NT2/D1 (cell line): Measurements from ENCODE around the gene CHST8.

Source experiments
- DNase-seq: peaks from one replicate; pipeline ENCODE4 v3.0.0-alpha.2; 2011; ENCODE audit warnings: low read depth, low spot score
- H3K27me3 ChIP-seq: 2 replicates; pipeline ENCODE4 v1.6.0; 2011; ENCODE audit warnings: mild to moderate bottlenecking; ENCODE audit not compliant: insufficient read length, insufficient read depth
- H3K36me3 ChIP-seq: 2 replicates; pipeline ENCODE4 v1.6.1; 2011; ENCODE audit warnings: mild to moderate bottlenecking, low read length, mixed read lengths; ENCODE audit not compliant: insufficient read depth, insufficient read length
- H3K4me1 ChIP-seq: 2 replicates; pipeline ENCODE4 v1.5.1; 2011; ENCODE audit not compliant: insufficient read depth, insufficient read length
- H3K4me3 ChIP-seq: 2 replicates; pipeline ENCODE4 v1.5.1; 2011; ENCODE audit warnings: low read depth; ENCODE audit not compliant: insufficient read length
- H3K9ac ChIP-seq: 2 replicates; pipeline ENCODE4 v1.6.0; 2011; ENCODE audit warnings: low read depth; ENCODE audit not compliant: insufficient read length
- H3K9me3 ChIP-seq: 2 replicates; pipeline ENCODE4 v1.5.1; 2011; ENCODE audit warnings: mild to moderate bottlenecking, low read length; ENCODE audit not compliant: insufficient read depth
- SUZ12 ChIP-seq: IDR thresholded peaks from 2 replicates; pipeline ENCODE4 v1.6.1; 2011; ENCODE audit not compliant: insufficient read length, insufficient read depth; ENCODE audit errors: extremely low read depth
- YY1 ChIP-seq: IDR thresholded peaks from 2 replicates; pipeline ENCODE4 v1.6.1; 2011; ENCODE audit not compliant: insufficient read length, insufficient read depth
- ZNF274 ChIP-seq: IDR thresholded peaks from 2 replicates; pipeline ENCODE4 v1.6.1; 2011; ENCODE audit warnings: mild to moderate bottlenecking, low read depth, low read length

Gene CHST8

GRCh38 chr19:33728141-33728540 lies 106.4 kb downstream of the CHST8 start:
- no peaks in the 10 kb centered on the region for H3K36me3 ChIP-seq
- no peak for DNase-seq
- no peak for TF ChIP-seq SUZ12
- no peak for TF ChIP-seq YY1
- no peak for TF ChIP-seq ZNF274
- H3K4me3 ChIP-seq, result no peak overlapping the region
- H3K9me3 ChIP-seq, result peaks cover 13% of the 10 kb centered on the region; the same call in 1 of the 2 replicates
- H3K27me3 ChIP-seq, result no peaks in the 10 kb centered on the region
- peaks cover 7% of the 10 kb centered on the region for H3K4me1 ChIP-seq
- H3K9ac ChIP-seq, result no peak overlapping the region

GRCh38 chr19:33730858-33731607 lies 109.3 kb downstream of the CHST8 start:
- H3K36me3 ChIP-seq, result no peaks in the 10 kb centered on the region
- no peaks in the 10 kb centered on the region for H3K4me1 ChIP-seq
- H3K4me3 ChIP-seq, result no peak overlapping the region
- DNase-seq, result no peak
- H3K9me3 ChIP-seq, result peaks cover 13% of the 10 kb centered on the region; the same call in 1 of the 2 replicates
- no peaks in the 10 kb centered on the region for H3K27me3 ChIP-seq
- H3K9ac ChIP-seq, result no peak overlapping the region
- TF ChIP-seq ZNF274 (no peak), YY1 (no peak), SUZ12 (no peak)

- H3K9me3 ChIP-seq, result peaks cover 13% of the 10 kb centered on the region; the same call in 1 of the 2 replicates
- H3K4me1 ChIP-seq, result no peaks in the 10 kb centered on the region
- H3K27me3 ChIP-seq, result no peaks in the 10 kb centered on the region
- H3K4me3 ChIP-seq, result no peak overlapping the region
- H3K9ac ChIP-seq, result no peak overlapping the region
- H3K36me3 ChIP-seq, result no peaks in the 10 kb centered on the region
- no peak for DNase-seq
- TF ChIP-seq ZNF274 (no peak), SUZ12 (no peak), YY1 (no peak)
Observed at GRCh38 chr19:33731881-33732280, 110.1 kb downstream of the CHST8 start.

- H3K9ac ChIP-seq, result no peak overlapping the region
- H3K27me3 ChIP-seq, result no peaks in the 10 kb centered on the region
- H3K36me3 ChIP-seq, result no peaks in the 10 kb centered on the region
- no peaks in the 10 kb centered on the region for H3K4me1 ChIP-seq
- peaks cover 13% of the 10 kb centered on the region; the same call in 1 of the 2 replicates for H3K9me3 ChIP-seq
- DNase-seq, result no peak
- H3K4me3 ChIP-seq, result no peak overlapping the region
- no peak for TF ChIP-seq YY1
- no peak for TF ChIP-seq SUZ12
- no peak for TF ChIP-seq ZNF274
Observed at GRCh38 chr19:33734913-33735312, 113.2 kb downstream of the CHST8 start.

- H3K27me3 ChIP-seq, result no peaks in the 10 kb centered on the region
- H3K4me1 ChIP-seq, result no peaks in the 10 kb centered on the region
Observed at GRCh38 chr19:33736158-33736557, 114.4 kb downstream of the CHST8 start.

GRCh38 chr19:33736787-33737186 lies 115.0 kb downstream of the CHST8 start:
- H3K4me3 ChIP-seq, result no peak overlapping the region
- H3K27me3 ChIP-seq, result no peaks in the 10 kb centered on the region
- no peaks in the 10 kb centered on the region for H3K4me1 ChIP-seq
- H3K9ac ChIP-seq, result no peak overlapping the region
- H3K36me3 ChIP-seq, result no peaks in the 10 kb centered on the region
- no peak for TF ChIP-seq ZNF274
- no peak for TF ChIP-seq YY1
- TF ChIP-seq SUZ12, result no peak
- no peak for DNase-seq
- peaks cover 11% of the 10 kb centered on the region; the same call in 1 of the 2 replicates for H3K9me3 ChIP-seq

More at GRCh38 chr19:33736158-33736557, 114.4 kb downstream of the CHST8 start:
- Histone ChIP-seq H3K9ac (no peak overlapping the region), H3K9me3 (peaks cover 13% of the 10 kb centered on the region; the same call in 1 of the 2 replicates), H3K4me3 (no peak overlapping the region), H3K36me3 (no peaks in the 10 kb centered on the region)
- DNase-seq, result no peak
- TF ChIP-seq ZNF274 (no peak), YY1 (no peak), SUZ12 (no peak)

- Histone ChIP-seq H3K9me3 (peaks cover 1% of the 10 kb centered on the region; the same call in 1 of the 2 replicates), H3K4me1 (no peaks in the 10 kb centered on the region), H3K36me3 (no peaks in the 10 kb centered on the region), H3K27me3 (no peaks in the 10 kb centered on the region), H3K4me3 (no peak overlapping the region), H3K9ac (no peak overlapping the region)
- DNase-seq, result no peak
- TF ChIP-seq ZNF274 (no peak), YY1 (no peak), SUZ12 (no peak)
Observed at GRCh38 chr19:33737681-33738371, 116.1 kb downstream of the CHST8 start.
